GM12878 (cell line): ENCODE results near the gene DIPK1A. TPM values are rescaled to one million over a fixed set of nuclear protein-coding genes. Genes with fewer than 3 reads are reported as not detected.

Experiments used
- ATAC-seq: fragments of 200-7000 bp; cut with Tn5 transposase; 3 replicates; pipeline ENCODE4 v1.9.1; 2020; ENCODE audit warnings: mild to moderate bottlenecking, moderate library complexity
- BruUV-seq: library from RNA; stranded (reverse); fragments of 400-500 nt; replicated peaks from 2 replicates; lab custom pipeline; 2021; lab: Mats Ljungman, UMichigan
- CTCF ChIA-PET: fragments of 300-600 bp; sonication (Branson Sonifier 250); formaldehyde crosslinking; extraction: SDS; loops from one replicate; lab custom pipeline; 2021; ENCODE audit warnings: inconsistent platforms; lab: Yijun Ruan, JAX
- POLR2A ChIA-PET: fragments of 350-600 bp; formaldehyde crosslinking; extraction: SDS; loops from one replicate; lab custom pipeline; 2021; ENCODE audit warnings: inconsistent platforms; lab: Charles Lee
- RAD21 ChIA-PET: fragments of 300-600 bp; sonication (Branson Sonifier 250); formaldehyde crosslinking; loops from one replicate; lab custom pipeline; 2023; ENCODE audit warnings: antibody characterized with exemption; ENCODE audit not compliant: unreplicated experiment; lab: Charles Lee
- SMC1A ChIA-PET: fragments of 300-600 bp; sonication (Branson Sonifier 250); formaldehyde crosslinking; loops from one replicate; lab custom pipeline; 2023; ENCODE audit not compliant: unreplicated experiment, uncharacterized antibody; lab: Charles Lee
- DNase-seq: peaks from one replicate; pipeline ENCODE4 v3.0.0-alpha.2; 2011; ENCODE audit warnings: low read depth, low spot score
- FAIRE-seq: peaks from 3 replicates; lab custom pipeline; 2011; peaks lifted over from hg19 to GRCh38; lab: Jason Lieb, UNC
- H2AFZ ChIP-seq: 2 replicates; pipeline ENCODE4 v1.6.0; 2011; ENCODE audit warnings: low read depth, low read length, control low read depth; ENCODE audit not compliant: control insufficient read depth
- H3K27ac ChIP-seq: 2 replicates; pipeline ENCODE4 v1.5.1; 2011; ENCODE audit warnings: control low read depth; ENCODE audit not compliant: control insufficient read depth, insufficient read depth
- H3K27me3 ChIP-seq, 2 experiments: replicated peaks in 1 of 2; 2 replicates each; pipeline versions ENCODE4 v1.6.0 to v1.6.1; 2011; ENCODE audit warnings: low read length in 1 of 2; ENCODE audit not compliant: control insufficient read depth in 2 of 2, insufficient read depth in 2 of 2
- H3K36me3 ChIP-seq, 2 experiments: 2 replicates each; pipeline ENCODE4 v1.5.1; 2011; ENCODE audit warnings: low read length in 1 of 2; ENCODE audit not compliant: control insufficient read depth in 2 of 2, insufficient read depth in 2 of 2
- H3K4me1 ChIP-seq: 2 replicates; pipeline ENCODE4 v1.6.1; 2011; ENCODE audit warnings: mild to moderate bottlenecking, low read length, moderate library complexity, mixed read lengths; ENCODE audit not compliant: control insufficient read depth, insufficient read depth
- H3K4me2 ChIP-seq: 2 replicates; pipeline ENCODE4 v1.6.0; 2011; ENCODE audit warnings: control low read depth; ENCODE audit not compliant: control insufficient read depth, insufficient read depth
- H3K4me3 ChIP-seq: fragments of 200-600 bp; sonication (generic); 2 replicates; pipeline ENCODE4 v1.5.1; 2016
- H3K79me2 ChIP-seq: 2 replicates; pipeline ENCODE4 v1.6.0; 2011; ENCODE audit warnings: low read length; ENCODE audit not compliant: control insufficient read depth, insufficient read depth
- H3K9ac ChIP-seq: 2 replicates; pipeline ENCODE4 v1.8.0; 2011; ENCODE audit warnings: low read length, control low read depth, mixed read lengths; ENCODE audit not compliant: control insufficient read depth, insufficient read depth
- H3K9me3 ChIP-seq: replicated peaks from 3 replicates; pipeline ENCODE4 v1.5.1; 2011; ENCODE audit warnings: mild to moderate bottlenecking, low read length; ENCODE audit not compliant: control insufficient read depth, insufficient read depth
- H4K20me1 ChIP-seq: 2 replicates; pipeline ENCODE4 v1.6.0; 2011; ENCODE audit not compliant: control insufficient read depth, insufficient read depth
- CBFB ChIP-seq: IDR thresholded peaks from 2 replicates; pipeline ENCODE4 v1.6.1; 2016; ENCODE audit warnings: antibody characterized with exemption, low read depth
- JUNB ChIP-seq: IDR thresholded peaks from 2 replicates; pipeline ENCODE4 v1.6.1; 2016; ENCODE audit warnings: antibody characterized with exemption, mild to moderate bottlenecking
- KAT2A ChIP-seq: conservative IDR thresholded peaks from 2 replicates; pipeline ENCODE4 v1.6.1; 2011; ENCODE audit warnings: low read depth, low read length; ENCODE audit not compliant: control insufficient read depth
- RAD51 ChIP-seq: fragments of 450-650 bp; IDR thresholded peaks from 2 replicates; pipeline ENCODE4 v1.6.1; 2016; ENCODE audit warnings: moderate library complexity, mild to moderate bottlenecking, inconsistent platforms
- SIX5 ChIP-seq: IDR thresholded peaks from 2 replicates; pipeline ENCODE4 v1.6.1; 2011; ENCODE audit warnings: mild to moderate bottlenecking, low read depth, low read length, moderate library complexity; ENCODE audit not compliant: severe bottlenecking
- SMC3 ChIP-seq: IDR thresholded peaks from 2 replicates; pipeline ENCODE4 v1.6.1; 2011; ENCODE audit warnings: low read length, improper control_type of control experiment, borderline replicate concordance
- WGBS: methylation state at CpG from one replicate; pipeline ENCODE4 v1.1.6; 2016; ENCODE audit warnings: low lambda C conversion rate; ENCODE audit not compliant: insufficient replicate concordance, insufficient coverage; ENCODE audit errors: missing lambda C conversion rate; 5-methylcytosine and 5-hydroxymethylcytosine counted together
- in situ Hi-C: fragments of 300-500 bp; cut with MboI; formaldehyde crosslinking; loops from 9 replicates; pipeline ENCODE4 v1.14.3; 2018; ENCODE audit warnings: mixed read lengths
- intact Hi-C: fragments of 100-400 bp; cut with micrococcal nuclease; formaldehyde crosslinking; loops from one replicate; pipeline ENCODE4 v1.14.2; 2022; ENCODE audit not compliant: unreplicated experiment
- polyA plus RNA-seq, 11 experiments: library from polyadenylated mRNA; depleted of rRNA in 4 of 11; unstranded in 6 of 11; stranded (reverse) in 5 of 11; fragments of >200 nt; fragmentation: Nextera tagmentation in 4 of 11; fragmentation: Illumina TruSeq in 1 of 11; extraction: Ambion mirVana in 4 of 11; extraction: Trizol in 1 of 11; gene quantifications; 1 replicate in 1 of 11; 2 replicates in 10 of 11; pipeline versions ENCODE4 v1.2.1 to v1.2.3, GENCODE V29; 2011 to 2016; ENCODE audit warnings: inconsistent platforms in 2 of 11, missing spikeins in 2 of 11, low read depth in 1 of 11
- total RNA-seq, 4 experiments: library from RNA; depleted of rRNA in 3 of 4; stranded (reverse); fragments of >200 nt in 3 of 4; fragmentation: Illumina TruSeq in 1 of 4; extraction: Trizol in 1 of 4; gene quantifications; 2 replicates each; pipeline versions ENCODE4 v1.2.1 to v1.2.3, GENCODE V29; 2013 to 2021
- TF ChIP-seq, protein P1 (sequence below): fragments of 150-350 bp; IDR thresholded peaks from 2 replicates; pipeline ENCODE4 v1.6.1; 2014; ENCODE audit warnings: mild to moderate bottlenecking, low read depth, low read length
- TF ChIP-seq, protein P2 (sequence below): fragments of 450-650 bp; formaldehyde crosslinking; IDR thresholded peaks from 2 replicates; pipeline ENCODE4 v1.4.0; 2022; ENCODE audit warnings: mild to moderate bottlenecking, moderate library complexity

Gene DIPK1A
- total and polyA plus RNA-seq, 10 of the 15 experiments (the other 5 are each of a cell fraction or from before 2014, with no cell fraction given), result 4.9 to 15.0 (median 9.7) TPM

DNA sequence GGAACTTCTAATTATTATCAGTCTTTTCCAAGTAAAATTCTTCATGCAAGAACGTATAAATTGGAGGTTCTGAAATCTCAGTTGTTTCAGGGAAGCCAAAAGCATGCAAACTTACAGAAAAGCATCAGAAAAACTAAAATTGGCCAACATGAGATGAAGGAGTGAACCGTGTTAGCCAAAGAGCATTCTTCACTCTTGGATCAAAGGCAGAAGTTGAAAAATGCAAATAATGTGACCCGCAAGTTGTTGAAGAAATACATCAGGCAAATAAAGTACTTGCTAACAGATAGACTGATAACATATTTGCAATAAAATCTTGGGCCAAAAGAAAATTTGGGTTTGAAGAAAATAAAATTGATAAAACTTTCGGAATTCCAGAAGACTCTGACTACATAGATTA lies 29.6 kb downstream of the DIPK1A start:
- ChIA-PET RAD21 (no interaction called here), POLR2A (no interaction called here), CTCF (interaction anchor here (0.8 to 1.1 kb wide), 2 partner anchors 9 to 73 kb away, joined by 3 read pairs; no protein-coding TSS in a partner anchor), SMC1A (interaction anchor here (1.0 to 1.7 kb wide), 2 partner anchors 30 to 31 kb away, joined by 3 to 7 read pairs; partner anchors contain the start of gene DIPK1A)
- BruUV-seq, result no TSS peak
- DNase-seq, result no peak
- intact Hi-C loops, result no loop called here
- TF ChIP-seq RAD51 (no peak), SMC3 (no peak), KAT2A (no peak)
- TF ChIP-seq, protein P1, sequence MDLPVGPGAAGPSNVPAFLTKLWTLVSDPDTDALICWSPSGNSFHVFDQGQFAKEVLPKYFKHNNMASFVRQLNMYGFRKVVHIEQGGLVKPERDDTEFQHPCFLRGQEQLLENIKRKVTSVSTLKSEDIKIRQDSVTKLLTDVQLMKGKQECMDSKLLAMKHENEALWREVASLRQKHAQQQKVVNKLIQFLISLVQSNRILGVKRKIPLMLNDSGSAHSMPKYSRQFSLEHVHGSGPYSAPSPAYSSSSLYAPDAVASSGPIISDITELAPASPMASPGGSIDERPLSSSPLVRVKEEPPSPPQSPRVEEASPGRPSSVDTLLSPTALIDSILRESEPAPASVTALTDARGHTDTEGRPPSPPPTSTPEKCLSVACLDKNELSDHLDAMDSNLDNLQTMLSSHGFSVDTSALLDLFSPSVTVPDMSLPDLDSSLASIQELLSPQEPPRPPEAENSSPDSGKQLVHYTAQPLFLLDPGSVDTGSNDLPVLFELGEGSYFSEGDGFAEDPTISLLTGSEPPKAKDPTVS, result no peak
- WGBS, result 70% methylated on average over 4 of the region's 4 CpGs
- no peaks in the 10 kb centered on the region for H4K20me1 ChIP-seq
- no peak overlapping the region for H3K4me3 ChIP-seq
- in situ Hi-C loops, result no loop called here
- H3K79me2 ChIP-seq, result peaks cover 39% of the 10 kb centered on the region
- H3K9me3 ChIP-seq, result no peaks in the 10 kb centered on the region; the same call in 1 of the 3 replicates
- FAIRE-seq, result no peak
- no peak overlapping the region for H3K4me2 ChIP-seq
- H2AFZ ChIP-seq, result no peak overlapping the region
- no peaks in the 10 kb centered on the region for H3K27me3 ChIP-seq
- no peak for ATAC-seq
- H3K27ac ChIP-seq, result no peak overlapping the region
- no peak overlapping the region for H3K9ac ChIP-seq
- H3K36me3 ChIP-seq, result no peaks in the 10 kb centered on the region
- peaks cover 52% of the 10 kb centered on the region for H3K4me1 ChIP-seq

DNA sequence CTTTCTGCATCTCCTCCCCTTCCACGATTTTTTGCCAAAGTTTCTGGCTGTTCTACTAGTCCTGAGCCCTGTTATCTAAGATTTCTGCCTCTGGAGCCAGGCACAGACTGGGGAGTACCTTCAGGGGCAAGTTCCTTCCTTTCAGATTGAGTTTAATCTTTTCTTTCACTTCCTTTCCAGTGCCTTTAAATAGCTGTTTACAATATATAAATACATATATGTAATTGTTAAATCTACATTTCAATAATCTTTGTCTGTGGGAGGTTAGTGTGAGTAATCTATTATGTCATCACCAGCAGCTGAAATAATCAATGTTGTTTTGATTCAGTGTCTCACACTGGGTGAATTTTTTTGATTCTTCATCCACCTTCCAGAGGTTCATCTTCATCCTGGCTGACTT lies 31.8 kb downstream of the DIPK1A start:
- Histone ChIP-seq H3K4me3 (peak overlapping the region; percentile 35; the same call in 1 of the 2 replicates), H3K9me3 (no peaks in the 10 kb centered on the region; the same call in 1 of the 3 replicates), H4K20me1 (no peaks in the 10 kb centered on the region), H3K4me1 (peaks cover 47% of the 10 kb centered on the region), H3K36me3 (no peaks in the 10 kb centered on the region), H3K79me2 (peaks cover 31% of the 10 kb centered on the region), H3K27ac (peak overlapping the region; percentile 50), H3K9ac (peak overlapping the region; percentile 18), H3K4me2 (peak overlapping the region; percentile 23), H3K27me3 (no peaks in the 10 kb centered on the region), H2AFZ (peak overlapping the region; percentile 1; the same call in 1 of the 2 replicates)
- DNase-seq (no peak), ATAC-seq (peak; percentile 78), FAIRE-seq (no peak)
- intact Hi-C loops, result no loop called here
- ChIA-PET SMC1A (interaction anchor here (1.0 to 2.6 kb wide), 16 partner anchors 10 to 76 kb away, joined by 3 to 14 read pairs (median 4); partner anchors contain the start of gene DIPK1A), CTCF (interaction anchor here (0.7 to 2.1 kb wide), 12 partner anchors 10 to 149 kb away, joined by 3 to 16 read pairs (median 4); partner anchors contain the start of genes DIPK1A and MTF2), RAD21 (interaction anchor here (1.1 to 2.6 kb wide), 9 partner anchors 14 to 46 kb away, joined by 3 to 8 read pairs (median 5); no protein-coding TSS in a partner anchor), POLR2A (interaction anchor here (0.6 to 1.8 kb wide), 10 partner anchors 9 to 179 kb away, joined by 3 to 6 read pairs (median 4); partner anchors contain the start of gene RPL5)
- BruUV-seq, result no TSS peak
- WGBS, result 0% methylated on average over 1 of the region's 1 CpG
- in situ Hi-C loops, result no loop called here
- TF ChIP-seq CBFB (no peak), SIX5 (no peak), JUNB (peak; percentile 94)
- TF ChIP-seq, protein P2, sequence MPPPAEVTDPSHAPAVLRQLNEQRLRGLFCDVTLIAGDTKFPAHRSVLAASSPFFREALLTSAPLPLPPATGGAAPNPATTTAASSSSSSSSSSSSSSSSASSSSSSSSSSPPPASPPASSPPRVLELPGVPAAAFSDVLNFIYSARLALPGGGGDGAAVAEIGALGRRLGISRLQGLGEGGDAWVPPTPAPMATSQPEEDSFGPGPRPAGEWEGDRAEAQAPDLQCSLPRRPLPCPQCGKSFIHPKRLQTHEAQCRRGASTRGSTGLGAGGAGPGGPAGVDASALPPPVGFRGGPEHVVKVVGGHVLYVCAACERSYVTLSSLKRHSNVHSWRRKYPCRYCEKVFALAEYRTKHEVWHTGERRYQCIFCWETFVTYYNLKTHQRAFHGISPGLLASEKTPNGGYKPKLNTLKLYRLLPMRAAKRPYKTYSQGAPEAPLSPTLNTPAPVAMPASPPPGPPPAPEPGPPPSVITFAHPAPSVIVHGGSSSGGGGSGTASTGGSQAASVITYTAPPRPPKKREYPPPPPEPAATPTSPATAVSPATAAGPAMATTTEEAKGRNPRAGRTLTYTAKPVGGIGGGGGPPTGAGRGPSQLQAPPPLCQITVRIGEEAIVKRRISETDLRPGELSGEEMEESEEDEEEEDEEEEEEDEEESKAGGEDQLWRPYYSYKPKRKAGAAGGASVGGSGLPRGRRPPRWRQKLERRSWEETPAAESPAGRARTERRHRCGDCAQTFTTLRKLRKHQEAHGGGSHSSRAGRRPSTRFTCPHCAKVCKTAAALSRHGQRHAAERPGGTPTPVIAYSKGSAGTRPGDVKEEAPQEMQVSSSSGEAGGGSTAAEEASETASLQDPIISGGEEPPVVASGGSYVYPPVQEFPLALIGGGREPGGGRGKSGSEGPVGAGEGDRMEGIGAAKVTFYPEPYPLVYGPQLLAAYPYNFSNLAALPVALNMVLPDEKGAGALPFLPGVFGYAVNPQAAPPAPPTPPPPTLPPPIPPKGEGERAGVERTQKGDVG, result 0 out of 2 replicates have a peak, but pooled peaks have one; percentile 55
